Right kidney (tissue), 1 donor: ENCODE results near the gene MEPCE.

Experiments used
- DNase-seq: peaks from one replicate; pipeline ENCODE4 v3.0.0-alpha.2; 2016

Gene MEPCE

GRCh38 chr7:100401811-100402210, 27.8 kb upstream of the MEPCE start:
- DNase-seq, result no peak

GRCh38 chr7:100402241-100402640, 27.4 kb upstream of the MEPCE start:
- DNase-seq, result no peak

- DNase-seq, result no peak
Observed at GRCh38 chr7:100406767-100407166, 22.9 kb upstream of the MEPCE start.

GRCh38 chr7:100407285-100408180, 22.1 kb upstream of the MEPCE start:
- peak; percentile 52 for DNase-seq

- DNase-seq, result no peak
Observed at GRCh38 chr7:100411101-100411500, 18.5 kb upstream of the MEPCE start.

GRCh38 chr7:100413346-100413745, 16.3 kb upstream of the MEPCE start:
- DNase-seq, result no peak

GRCh38 chr7:100413889-100414288, 15.7 kb upstream of the MEPCE start:
- DNase-seq, result no peak

- DNase-seq, result no peak
Observed at GRCh38 chr7:100415448-100415847, 14.2 kb upstream of the MEPCE start.

GRCh38 chr7:100418930-100419659, 10.5 kb upstream of the MEPCE start:
- DNase-seq, result no peak

- no peak for DNase-seq
Observed at GRCh38 chr7:100419660-100420226, 9.9 kb upstream of the MEPCE start.

- no peak for DNase-seq
Observed at GRCh38 chr7:100423315-100423714, 6.3 kb upstream of the MEPCE start.

GRCh38 chr7:100425347-100425746, 4.3 kb upstream of the MEPCE start:
- DNase-seq, result no peak

- DNase-seq, result no peak
Observed at GRCh38 chr7:100426516-100426915, 3.1 kb upstream of the MEPCE start.

- no peak for DNase-seq
Observed at GRCh38 chr7:100427762-100428198, 1.9 kb upstream of the MEPCE start.

GRCh38 chr7:100428199-100428966, 1.2 kb upstream of the MEPCE start, which contains the start of gene ZCWPW1:
TSS of gene ZCWPW1 (minus strand) at chr7:100428703. CDS start at chr7:100420649, 8,054 bp downstream.
- peak; percentile 99 for DNase-seq

GRCh38 chr7:100428967-100429636, 529 bp upstream of the MEPCE start:
- peak; percentile 94 for DNase-seq

- DNase-seq, result peak; percentile 39
Observed at GRCh38 chr7:100430493-100431285, 1.1 kb downstream of the MEPCE start.

- DNase-seq, result no peak
Observed at GRCh38 chr7:100431286-100431735, 1.7 kb downstream of the MEPCE start.

- no peak for DNase-seq
Observed at GRCh38 chr7:100432053-100432452, 2.4 kb downstream of the MEPCE start.

GRCh38 chr7:100432621-100433275, 3.1 kb downstream of the MEPCE start:
- no peak for DNase-seq
